Measurements from ENCODE around the gene GATAD1.
"Not testable (repeated sequence)": the region's sequence is repeated elsewhere in the genome, so short reads cannot be mapped to it uniquely, and the experiment has no call there.

Gene GATAD1

GRCh38 chr7:92442720-92443119 lies 4.6 kb upstream of the GATAD1 start:
- H3K27ac ChIP-seq (ENCODE audit: low read length); H3K9me3 ChIP-seq (ENCODE audit: control insufficient read depth in 1 of 2, low read length in 2 of 2); H3K36me3 ChIP-seq (ENCODE audit: control insufficient read depth in 1 of 2, insufficient read depth in 2 of 2, low read length in 2 of 2); H3K4me1 ChIP-seq (ENCODE audit: control insufficient read depth in 1 of 2, insufficient read depth in 2 of 2, low read length in 2 of 2); H3K27me3 ChIP-seq (ENCODE audit: low read depth, low read length); H3K4me3 ChIP-seq (ENCODE audit: low read depth in 1 of 2, low read length in 2 of 2): not testable (repeated sequence)

- peaks cover 18 to 21% of the 10 kb centered on the region in 2 donors for H3K36me3 ChIP-seq (ENCODE audit: control insufficient read depth in 1 of 2, insufficient read depth in 2 of 2, low read length in 2 of 2)
- H3K4me3 ChIP-seq (ENCODE audit: low read depth in 1 of 2, low read length in 2 of 2): peak overlapping the region in 1 of 2 donors; percentile 89
- H3K4me1 ChIP-seq (ENCODE audit: control insufficient read depth in 1 of 2, insufficient read depth in 2 of 2, low read length in 2 of 2): peaks cover 5% of the 10 kb centered on the region in 2 donors
- no peaks in the 10 kb centered on the region for H3K9me3 ChIP-seq (ENCODE audit: control insufficient read depth in 1 of 2, low read length in 2 of 2)
- H3K27ac ChIP-seq (ENCODE audit: low read length): peak overlapping the region; percentile 96
- H3K27me3 ChIP-seq (ENCODE audit: low read depth, low read length): no peaks in the 10 kb centered on the region
These were observed 375 bp upstream of the GATAD1 start for GRCh38 chr7:92446869-92447344.

- Histone ChIP-seq H3K27me3 (ENCODE audit: low read depth, low read length) (no peaks in the 10 kb centered on the region), H3K27ac (ENCODE audit: low read length) (peak overlapping the region; percentile 96), H3K4me1 (ENCODE audit: control insufficient read depth in 1 of 2, insufficient read depth in 2 of 2, low read length in 2 of 2) (peaks cover 5% of the 10 kb centered on the region in 2 donors), H3K36me3 (ENCODE audit: control insufficient read depth in 1 of 2, insufficient read depth in 2 of 2, low read length in 2 of 2) (peaks cover 32 to 35% of the 10 kb centered on the region in 2 donors), H3K4me3 (ENCODE audit: low read depth in 1 of 2, low read length in 2 of 2) (peak overlapping the region; percentile 89 to 91), H3K9me3 (ENCODE audit: control insufficient read depth in 1 of 2, low read length in 2 of 2) (no peaks in the 10 kb centered on the region)
These were observed 994 bp downstream of the GATAD1 start for GRCh38 chr7:92448205-92448747.

GRCh38 chr7:92451645-92452044 lies 4.4 kb downstream of the GATAD1 start:
- Histone ChIP-seq H3K4me3 (ENCODE audit: low read depth in 1 of 2, low read length in 2 of 2) (no peak overlapping the region), H3K36me3 (ENCODE audit: control insufficient read depth in 1 of 2, insufficient read depth in 2 of 2, low read length in 2 of 2) (peaks cover 55 to 67% of the 10 kb centered on the region in 2 donors)

GRCh38 chr7:92456236-92456635 lies 9.0 kb downstream of the GATAD1 start:
- Histone ChIP-seq H3K27me3 (ENCODE audit: low read depth, low read length) (no peaks in the 10 kb centered on the region), H3K9me3 (ENCODE audit: control insufficient read depth in 1 of 2, low read length in 2 of 2) (no peaks in the 10 kb centered on the region), H3K27ac (ENCODE audit: low read length) (no peak overlapping the region), H3K4me1 (ENCODE audit: control insufficient read depth in 1 of 2, insufficient read depth in 2 of 2, low read length in 2 of 2) (no peaks in the 10 kb centered on the region), H3K4me3 (ENCODE audit: low read depth in 1 of 2, low read length in 2 of 2) (no peak overlapping the region), H3K36me3 (ENCODE audit: control insufficient read depth in 1 of 2, insufficient read depth in 2 of 2, low read length in 2 of 2) (peaks cover 43 to 58% of the 10 kb centered on the region in 2 donors)

More at GRCh38 chr7:92451645-92452044, 4.4 kb downstream of the GATAD1 start:
- H3K4me1 ChIP-seq (ENCODE audit: control insufficient read depth in 1 of 2, insufficient read depth in 2 of 2, low read length in 2 of 2): peaks cover 5% of the 10 kb centered on the region in 2 donors
- H3K27me3 ChIP-seq (ENCODE audit: low read depth, low read length): no peaks in the 10 kb centered on the region
- H3K27ac ChIP-seq (ENCODE audit: low read length): no peak overlapping the region
- no peaks in the 10 kb centered on the region for H3K9me3 ChIP-seq (ENCODE audit: control insufficient read depth in 1 of 2, low read length in 2 of 2)

GRCh38 chr7:92460109-92460508 lies 12.8 kb downstream of the GATAD1 start:
- Histone ChIP-seq H3K9me3 (ENCODE audit: control insufficient read depth in 1 of 2, low read length in 2 of 2) (no peaks in the 10 kb centered on the region), H3K27ac (ENCODE audit: low read length) (no peak overlapping the region)

GRCh38 chr7:92460510-92460909 lies 13.2 kb downstream of the GATAD1 start:
- Histone ChIP-seq H3K4me1 (ENCODE audit: control insufficient read depth in 1 of 2, insufficient read depth in 2 of 2, low read length in 2 of 2) (no peaks in the 10 kb centered on the region), H3K4me3 (ENCODE audit: low read depth in 1 of 2, low read length in 2 of 2) (no peak overlapping the region), H3K27me3 (ENCODE audit: low read depth, low read length) (no peaks in the 10 kb centered on the region), H3K36me3 (ENCODE audit: control insufficient read depth in 1 of 2, insufficient read depth in 2 of 2, low read length in 2 of 2) (peaks cover 12 to 21% of the 10 kb centered on the region in 2 donors), H3K9me3 (ENCODE audit: control insufficient read depth in 1 of 2, low read length in 2 of 2) (no peaks in the 10 kb centered on the region), H3K27ac (ENCODE audit: low read length) (no peak overlapping the region)

More at GRCh38 chr7:92460109-92460508, 12.8 kb downstream of the GATAD1 start:
- Histone ChIP-seq H3K4me1 (ENCODE audit: control insufficient read depth in 1 of 2, insufficient read depth in 2 of 2, low read length in 2 of 2) (no peaks in the 10 kb centered on the region), H3K27me3 (ENCODE audit: low read depth, low read length) (no peaks in the 10 kb centered on the region), H3K36me3 (ENCODE audit: control insufficient read depth in 1 of 2, insufficient read depth in 2 of 2, low read length in 2 of 2) (peaks cover 12 to 25% of the 10 kb centered on the region in 2 donors), H3K4me3 (ENCODE audit: low read depth in 1 of 2, low read length in 2 of 2) (no peak overlapping the region)

GRCh38 chr7:92461027-92462003 lies 14.0 kb downstream of the GATAD1 start:
- no peak overlapping the region for H3K4me3 ChIP-seq (ENCODE audit: low read depth in 1 of 2, low read length in 2 of 2)
- no peaks in the 10 kb centered on the region for H3K4me1 ChIP-seq (ENCODE audit: control insufficient read depth in 1 of 2, insufficient read depth in 2 of 2, low read length in 2 of 2)
- H3K36me3 ChIP-seq (ENCODE audit: control insufficient read depth in 1 of 2, insufficient read depth in 2 of 2, low read length in 2 of 2): peaks cover 5 to 14% of the 10 kb centered on the region in 2 donors

GRCh38 chr7:92462560-92462959 lies 15.3 kb downstream of the GATAD1 start:
- Histone ChIP-seq H3K9me3 (ENCODE audit: control insufficient read depth in 1 of 2, low read length in 2 of 2) (no peaks in the 10 kb centered on the region), H3K4me1 (ENCODE audit: control insufficient read depth in 1 of 2, insufficient read depth in 2 of 2, low read length in 2 of 2) (no peaks in the 10 kb centered on the region), H3K36me3 (ENCODE audit: control insufficient read depth in 1 of 2, insufficient read depth in 2 of 2, low read length in 2 of 2) (peaks cover 0 to 9% of the 10 kb centered on the region in 2 donors), H3K27ac (ENCODE audit: low read length) (no peak overlapping the region), H3K4me3 (ENCODE audit: low read depth in 1 of 2, low read length in 2 of 2) (no peak overlapping the region), H3K27me3 (ENCODE audit: low read depth, low read length) (no peaks in the 10 kb centered on the region)

More at GRCh38 chr7:92461027-92462003, 14.0 kb downstream of the GATAD1 start:
- no peaks in the 10 kb centered on the region for H3K9me3 ChIP-seq (ENCODE audit: control insufficient read depth in 1 of 2, low read length in 2 of 2)
- H3K27ac ChIP-seq (ENCODE audit: low read length): no peak overlapping the region
- no peaks in the 10 kb centered on the region for H3K27me3 ChIP-seq (ENCODE audit: low read depth, low read length)

GRCh38 chr7:92464515-92464914 lies 17.2 kb downstream of the GATAD1 start:
- Histone ChIP-seq H3K4me3 (ENCODE audit: low read depth in 1 of 2, low read length in 2 of 2) (no peak overlapping the region), H3K27me3 (ENCODE audit: low read depth, low read length) (no peaks in the 10 kb centered on the region), H3K4me1 (ENCODE audit: control insufficient read depth in 1 of 2, insufficient read depth in 2 of 2, low read length in 2 of 2) (no peaks in the 10 kb centered on the region), H3K27ac (ENCODE audit: low read length) (no peak overlapping the region), H3K36me3 (ENCODE audit: control insufficient read depth in 1 of 2, insufficient read depth in 2 of 2, low read length in 2 of 2) (peaks cover 0 to 5% of the 10 kb centered on the region in 2 donors), H3K9me3 (ENCODE audit: control insufficient read depth in 1 of 2, low read length in 2 of 2) (no peaks in the 10 kb centered on the region)

GRCh38 chr7:92466682-92467081 lies 19.4 kb downstream of the GATAD1 start:
- Histone ChIP-seq H3K27ac (ENCODE audit: low read length) (no peak overlapping the region), H3K27me3 (ENCODE audit: low read depth, low read length) (no peaks in the 10 kb centered on the region), H3K36me3 (ENCODE audit: control insufficient read depth in 1 of 2, insufficient read depth in 2 of 2, low read length in 2 of 2) (peaks cover 0 to 8% of the 10 kb centered on the region in 2 donors), H3K9me3 (ENCODE audit: control insufficient read depth in 1 of 2, low read length in 2 of 2) (no peaks in the 10 kb centered on the region), H3K4me3 (ENCODE audit: low read depth in 1 of 2, low read length in 2 of 2) (no peak overlapping the region), H3K4me1 (ENCODE audit: control insufficient read depth in 1 of 2, insufficient read depth in 2 of 2, low read length in 2 of 2) (no peaks in the 10 kb centered on the region)

All from muscle layer of duodenum (tissue), 2 donors.